ENCODE results near the gene REC114. TPM values are rescaled to one million over a fixed set of nuclear protein-coding genes. Genes with fewer than 3 reads are reported as not detected.

REC114 gene
- total and polyA plus RNA-seq, 2 of the 8 experiments (the other 6 are each of a cell fraction or from before 2014, with no cell fraction given): 0.12 TPM; not detected in 1

- Histone ChIP-seq H3K18ac (ENCODE audit: extremely low read depth, low read length) (no peak overlapping the region), H2AK5ac (ENCODE audit: low read depth, low read length) (no peak overlapping the region), H3K79me2 (ENCODE audit: control insufficient read depth in 1 of 2, insufficient read depth in 2 of 2, low read length in 2 of 2) (peaks cover 19 to 95% of the 10 kb centered on the region in 2 experiments), H3K23me2 (ENCODE audit: low read depth, low read length) (no peaks in the 10 kb centered on the region), H2BK5ac (ENCODE audit: low read depth, low read length) (no peak overlapping the region), H3K14ac (ENCODE audit: insufficient read length) (no peak overlapping the region), H3K4me2 (ENCODE audit: insufficient read depth in 1 of 2, low read depth in 2 of 2, low read length in 2 of 2) (no peak overlapping the region), H2BK15ac (ENCODE audit: low read length) (no peak overlapping the region), H3K4me1 (replicated peaks in 1 of 4; ENCODE audit: control insufficient read depth in 3 of 4, insufficient read depth in 4 of 4, low read length in 3 of 4) (peaks cover 2 to 7% (median 6%) of the 10 kb centered on the region in 4 experiments; a peak in 5 of 7 replicates), H3K4me3 (ENCODE audit: extremely low read depth in 1 of 4, insufficient read depth in 2 of 4, low read depth in 3 of 4, low read length in 4 of 4) (no peak overlapping the region), H3K9me3 (ENCODE audit: insufficient read depth in 2 of 2, low read depth in 1 of 2, low read length in 1 of 2) (no peaks in the 10 kb centered on the region), H3K27me3 (replicated peaks in 1 of 4; ENCODE audit: control insufficient read depth in 3 of 4, extremely low read depth in 1 of 4, insufficient read depth in 3 of 4, low read length in 3 of 4) (no peaks in the 10 kb centered on the region), H3K23ac (ENCODE audit: insufficient read length) (no peak overlapping the region), H4K91ac (replicated peaks; ENCODE audit: insufficient read length, low read length) (no peak overlapping the region), H3K36me3 (ENCODE audit: control insufficient read depth in 2 of 4, insufficient read depth in 4 of 4, low read length in 3 of 4) (no peaks in the 10 kb centered on the region), H2AFZ (ENCODE audit: low read length) (no peak overlapping the region), H3K4ac (replicated peaks; ENCODE audit: insufficient read length, low read depth, low read length) (no peak overlapping the region), H4K20me1 (replicated peaks in 1 of 2; ENCODE audit: control insufficient read depth in 1 of 2, insufficient read depth in 2 of 2, low read length in 2 of 2) (peaks cover 15 to 20% of the 10 kb centered on the region in 2 experiments), H4K5ac (ENCODE audit: insufficient read length, low read depth, low read length) (no peak overlapping the region), H2BK20ac (ENCODE audit: low read length) (no peak overlapping the region), H3K9ac (replicated peaks in 1 of 4; ENCODE audit: extremely low read depth in 1 of 4, low read depth in 3 of 4, low read length in 3 of 4) (no peak overlapping the region), H3K79me1 (ENCODE audit: low read depth, low read length) (peaks cover 3% of the 10 kb centered on the region; the same call in 1 of the 2 replicates), H2BK120ac (replicated peaks; ENCODE audit: low read depth, low read length) (no peak overlapping the region), H2BK12ac (ENCODE audit: low read depth, low read length) (no peak overlapping the region), H3K56ac (replicated peaks; ENCODE audit: insufficient read length, low read depth, low read length) (no peak overlapping the region), H3K27ac (ENCODE audit: low read depth, low read length) (no peak overlapping the region), H4K8ac (ENCODE audit: extremely low read depth, insufficient read depth, low read length) (no peak overlapping the region)
- FAIRE-seq: no peak
- ChIA-PET CTCF (ENCODE audit: partially characterized antibody) (interaction anchor here (1.7 to 7.4 kb wide), 4 partner anchors 8 to 28 kb away, joined by 6 to 42 read pairs (median 23); no protein-coding TSS in a partner anchor), POLR2A (ENCODE audit: partially characterized antibody) (interaction anchor here (0.6 kb wide), 1 partner anchor 24 kb away, joined by 3 read pairs; the partner anchor contains the start of gene NPTN)
- DNase-seq (ENCODE audit: low read depth in 1 of 2, low spot score in 2 of 2): no peak
- WGBS, 2 experiments (ENCODE audit: extremely low coverage in 1 of 2, insufficient coverage in 1 of 2, insufficient read length in 1 of 2, insufficient replicate concordance in 2 of 2, low coverage in 1 of 2, low lambda C conversion rate in 2 of 2, missing lambda C conversion rate in 1 of 2): 88% methylated on average over 2 of the region's 2 CpGs; no CpG with 5 or more reads in 1 of the 2 experiments
- TF ChIP-seq MAFK (IDR thresholded peaks at IDR 0.05; ENCODE audit: low read depth, low read length): no peak
- no peak for TF ChIP-seq CHD2 (IDR thresholded peaks at IDR 0.05; ENCODE audit: low read length)
- TF ChIP-seq E2F6 (IDR thresholded peaks at IDR 0.05): no peak
- TF ChIP-seq BCL11A (IDR thresholded peaks at IDR 0.05; ENCODE audit: low read depth in 2 of 2, low read length in 2 of 2): no peak
- no peak for TF ChIP-seq SP1 (IDR thresholded peaks at IDR 0.05; ENCODE audit: low read depth, low read length)
- no peak for TF ChIP-seq TAF7 (optimal IDR thresholded peaks at IDR 0.05; ENCODE audit: borderline replicate concordance, low read depth, low read length)
- no peak for TF ChIP-seq SUZ12 (IDR thresholded peaks at IDR 0.05; ENCODE audit: low read length)
- no peak for TF ChIP-seq EP300 (IDR thresholded peaks at IDR 0.05; ENCODE audit: borderline replicate concordance in 1 of 2, low read depth in 2 of 2, low read length in 2 of 2)
- TF ChIP-seq SP2 (IDR thresholded peaks at IDR 0.05; ENCODE audit: low read length): no peak
- TF ChIP-seq POLR2AphosphoS5 (IDR thresholded peaks at IDR 0.05; ENCODE audit: low read depth, low read length): no peak
- TF ChIP-seq GABPA (IDR thresholded peaks at IDR 0.05; ENCODE audit: borderline replicate concordance, insufficient read depth, low read length): no peak
Observed at GRCh38 chr15:73608941-73609340, 166.0 kb downstream of the REC114 start.
